ENCODE results near the gene TRAPPC2.
"Not testable (repeated sequence)": the region's sequence is repeated elsewhere in the genome, so short reads cannot be mapped to it uniquely, and the experiment has no call there.

Gene TRAPPC2

GRCh38 chrX:13742397-13743176 is 8.2 kb upstream of the TRAPPC2 start:
- no peak for DNase-seq

DNA sequence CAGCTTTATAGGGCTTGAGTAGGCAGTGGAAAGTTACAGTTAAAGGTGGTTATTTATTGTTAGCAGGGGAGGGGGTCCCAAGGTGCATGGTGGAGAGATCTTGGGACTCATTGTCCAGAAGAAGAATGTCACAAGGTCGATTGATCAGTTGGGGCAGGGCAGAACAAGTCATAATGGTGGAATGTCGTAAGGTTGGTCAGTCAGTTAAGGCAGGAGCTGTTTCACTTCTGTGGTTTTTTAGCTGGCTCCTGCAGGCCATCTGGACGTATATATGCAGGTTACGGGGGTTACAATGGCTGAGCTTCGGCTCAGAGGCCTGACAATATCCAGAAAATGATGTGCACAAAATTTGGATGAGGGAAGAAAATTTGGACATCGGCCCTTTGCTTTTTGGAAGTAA is 7.3 kb upstream of the TRAPPC2 start:
- DNase-seq: no peak

GRCh38 chrX:13733506-13733905 is 914 bp downstream of the TRAPPC2 start:
- DNase-seq: no peak

GRCh38 chrX:13732246-13733067 is 2.0 kb downstream of the TRAPPC2 start:
- no peak for DNase-seq

DNA sequence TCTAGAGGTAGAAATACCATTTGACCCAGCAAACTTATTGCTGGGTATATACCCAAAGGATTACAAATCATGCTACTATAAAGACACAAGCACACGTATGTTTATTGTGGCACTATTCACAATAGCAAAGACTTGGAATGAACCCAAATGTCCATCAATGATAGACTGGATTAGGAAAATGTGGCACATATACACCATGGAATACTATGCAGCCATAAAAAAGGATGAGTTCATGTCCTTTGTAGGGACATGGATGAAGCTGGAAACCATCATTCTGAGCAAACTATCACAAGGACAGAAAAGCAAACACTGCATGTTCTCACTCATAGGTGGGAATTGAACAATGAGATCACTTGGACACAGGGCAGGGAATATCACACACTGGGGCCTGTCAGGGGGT is 3.9 kb downstream of the TRAPPC2 start:
- DNase-seq: not testable (repeated sequence)

GRCh38 chrX:13726583-13726982 is 7.8 kb downstream of the TRAPPC2 start:
- not testable (repeated sequence) for DNase-seq

DNA sequence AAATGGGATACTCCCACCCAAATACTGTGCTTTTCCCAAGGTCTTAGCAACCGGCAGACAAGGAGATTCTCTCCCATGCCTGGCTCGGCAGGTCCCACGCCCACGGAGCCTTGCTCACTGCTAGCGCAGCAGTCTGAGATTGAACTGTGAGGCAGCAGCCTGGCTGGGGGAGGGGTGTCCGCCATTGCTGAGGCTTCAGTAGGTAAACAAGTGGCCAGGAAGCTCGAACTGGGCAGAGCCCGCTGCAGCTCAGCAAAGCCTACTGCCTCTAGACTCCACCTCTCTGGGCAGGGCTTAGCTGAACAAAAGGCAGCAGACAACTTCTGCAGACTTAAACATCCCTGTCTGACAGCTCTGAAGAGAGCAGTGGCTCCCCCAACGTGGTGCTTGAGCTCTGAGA is 9.5 kb downstream of the TRAPPC2 start:
- DNase-seq: not testable (repeated sequence)

DNA sequence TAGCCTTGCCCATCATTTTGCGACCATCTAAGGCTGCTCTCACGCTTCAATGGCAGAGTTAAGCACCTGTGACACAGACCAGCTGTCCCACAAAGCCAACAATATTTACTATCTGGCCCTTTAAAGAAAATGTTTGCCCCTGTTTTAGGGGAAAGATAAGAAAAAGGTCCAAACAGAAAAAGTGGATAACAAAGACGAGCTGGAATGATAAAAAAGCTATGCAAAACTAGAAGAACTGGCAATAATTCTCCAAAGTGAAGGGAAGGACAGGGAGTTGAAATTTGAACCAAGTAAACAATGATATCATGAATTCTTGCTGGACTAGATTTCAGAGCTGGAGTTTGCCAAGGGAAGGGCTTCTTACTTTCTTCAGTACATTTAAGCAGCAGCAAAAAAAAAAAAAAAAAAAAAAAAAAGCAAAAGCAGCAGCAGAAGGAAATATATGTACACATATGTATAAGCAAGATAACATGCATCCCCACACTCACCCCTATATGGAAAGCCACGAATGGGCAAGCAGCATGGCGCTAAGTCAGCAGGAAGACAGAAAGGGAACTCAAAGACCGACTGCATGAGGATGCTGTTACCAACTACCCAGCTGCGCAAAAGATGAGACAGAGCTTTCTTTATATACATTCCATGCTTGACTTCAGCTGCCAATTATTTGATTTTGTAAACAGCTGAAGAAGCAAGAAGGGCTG is 12.5 kb downstream of the TRAPPC2 start:
- DNase-seq: no peak

GRCh38 chrX:13721371-13721770 is 13.0 kb downstream of the TRAPPC2 start:
- DNase-seq: no peak

GRCh38 chrX:13719192-13719856 is 15.1 kb downstream of the TRAPPC2 start:
- DNase-seq: peak in 1 of 4 experiments; percentile 2

DNA sequence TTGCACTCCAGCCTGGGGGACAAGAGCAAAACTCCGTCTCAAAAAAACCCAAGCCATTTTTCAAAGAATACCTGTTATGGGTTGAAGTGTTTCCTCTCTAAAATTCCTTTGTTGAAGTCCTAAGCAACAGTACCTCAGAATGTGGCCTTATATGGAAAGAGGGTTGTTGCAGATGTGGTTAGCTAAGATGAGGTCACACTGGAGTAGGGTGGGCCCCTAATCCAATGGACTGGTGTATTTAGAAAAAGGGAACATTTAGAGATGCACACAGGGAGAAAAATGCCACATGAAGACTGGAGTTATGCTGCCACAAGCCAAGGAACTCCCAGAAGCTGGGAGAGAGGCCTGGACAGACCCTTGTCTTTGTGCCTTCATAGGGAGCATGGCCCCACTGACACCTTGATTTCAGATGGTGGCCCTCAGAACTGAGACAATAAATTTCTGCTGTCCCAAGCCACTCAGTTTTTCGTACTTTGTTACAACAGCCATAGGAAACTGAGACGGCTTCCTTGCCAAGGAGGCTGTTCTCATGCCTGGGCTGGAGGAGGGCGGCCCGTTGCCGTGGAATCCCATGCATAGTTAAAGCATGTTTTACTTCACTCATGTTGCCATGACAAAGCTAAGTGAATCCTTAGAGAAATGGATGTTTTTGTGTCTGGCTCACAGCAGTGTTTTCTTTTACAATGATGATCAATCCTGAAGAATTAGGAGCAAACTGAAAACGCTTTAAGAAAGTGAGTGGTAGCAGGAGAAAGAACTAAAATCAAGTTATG is 16.5 kb downstream of the TRAPPC2 start:
- no peak for DNase-seq

DNA sequence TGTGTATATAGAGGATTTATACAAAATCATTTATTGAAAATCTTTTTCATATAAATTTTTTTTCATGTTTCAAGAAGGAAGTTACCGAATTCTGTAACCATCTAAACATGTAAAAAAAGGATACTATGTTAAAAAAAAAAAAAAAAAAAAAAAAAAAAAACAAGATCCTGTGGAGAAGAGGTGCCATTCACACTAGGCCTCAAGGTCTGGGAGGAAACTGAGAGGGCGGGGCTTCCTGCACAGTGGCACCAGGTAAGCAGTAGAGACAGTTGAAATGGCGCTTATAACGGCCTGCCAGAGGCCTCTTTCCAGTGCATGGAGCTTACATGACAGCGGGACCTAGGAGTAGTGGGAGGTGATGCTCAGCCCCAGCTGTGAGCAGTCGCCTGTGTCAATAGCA is 17.5 kb downstream of the TRAPPC2 start:
- DNase-seq: peak in 1 of 4 experiments; percentile 6

DNA sequence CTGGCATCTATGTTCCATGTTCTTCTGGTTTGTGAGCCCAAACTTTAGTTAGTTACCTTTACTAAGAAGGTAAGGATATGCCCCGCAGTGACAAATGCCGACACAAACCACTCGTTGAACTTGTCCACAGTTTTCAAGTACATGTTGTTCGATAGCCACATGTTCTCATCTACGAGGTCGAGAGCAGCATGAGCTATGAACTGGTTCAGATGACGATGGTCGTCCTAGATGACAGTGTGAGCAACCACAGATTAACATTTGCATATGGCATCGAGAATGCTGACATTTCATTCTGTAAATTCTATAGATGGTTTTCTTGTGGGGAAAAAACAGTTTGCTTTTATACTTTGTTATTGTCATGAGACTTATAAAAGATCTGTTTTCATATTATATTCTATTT is 18.0 kb downstream of the TRAPPC2 start:
- no peak for DNase-seq

DNA sequence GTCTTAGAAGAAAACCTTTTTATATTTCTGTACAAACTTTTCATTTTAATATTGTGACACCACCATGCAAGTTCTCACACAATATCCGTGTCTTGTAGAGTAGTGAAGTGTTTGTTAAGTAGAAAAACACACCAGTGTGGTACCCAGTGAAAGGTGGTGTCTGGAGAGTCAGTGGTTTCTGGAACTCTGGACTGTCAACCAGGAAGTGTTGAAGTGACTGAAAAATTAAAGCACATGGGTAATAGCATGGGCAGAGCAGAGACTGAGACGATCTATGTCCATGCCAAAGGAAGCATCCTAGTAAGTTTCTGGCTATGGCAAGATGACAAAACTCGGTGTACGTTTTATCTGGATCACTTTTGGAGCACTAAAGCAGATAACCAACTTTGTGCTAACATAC is 23.3 kb downstream of the TRAPPC2 start:
- no peak for DNase-seq

DNA sequence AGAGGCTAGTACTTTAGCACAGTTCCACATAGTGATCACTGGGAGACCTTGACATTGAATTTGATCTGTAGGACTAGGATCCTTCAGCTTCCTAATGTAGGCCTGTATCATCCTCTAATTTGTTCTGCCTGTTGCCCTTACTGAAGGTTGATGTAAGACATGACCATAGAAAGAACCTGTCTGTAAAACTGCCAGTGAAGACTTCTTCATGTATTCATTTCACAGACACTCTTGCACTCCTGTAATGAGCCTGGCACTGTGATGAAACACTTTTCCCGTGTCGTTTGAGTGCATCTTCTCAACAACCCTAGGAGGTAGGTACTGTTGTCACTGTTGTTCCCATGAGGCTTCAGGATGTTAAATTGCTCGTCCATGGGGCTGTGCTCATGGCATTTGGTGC is 30.8 kb downstream of the TRAPPC2 start:
- DNase-seq: no peak

DNA sequence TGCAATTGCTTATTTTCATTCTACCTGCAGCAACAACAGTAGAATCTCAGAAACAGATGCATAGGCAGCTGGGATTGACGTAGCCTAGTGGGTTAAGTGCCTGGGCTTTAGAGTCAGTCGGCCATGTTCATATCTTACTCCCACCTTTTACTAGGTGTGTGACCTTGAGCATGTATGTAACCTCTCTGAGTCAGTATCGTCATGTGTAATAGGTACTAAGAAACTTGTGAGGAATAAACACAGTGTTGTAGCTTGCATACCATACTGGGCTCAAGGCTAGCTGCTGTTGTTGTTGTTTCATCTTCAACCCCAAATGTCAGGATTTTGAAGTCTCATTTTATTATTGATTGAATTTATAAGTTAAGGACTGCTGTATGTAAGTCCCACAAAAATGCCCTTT is 31.3 kb downstream of the TRAPPC2 start:
- no peak for DNase-seq

DNA sequence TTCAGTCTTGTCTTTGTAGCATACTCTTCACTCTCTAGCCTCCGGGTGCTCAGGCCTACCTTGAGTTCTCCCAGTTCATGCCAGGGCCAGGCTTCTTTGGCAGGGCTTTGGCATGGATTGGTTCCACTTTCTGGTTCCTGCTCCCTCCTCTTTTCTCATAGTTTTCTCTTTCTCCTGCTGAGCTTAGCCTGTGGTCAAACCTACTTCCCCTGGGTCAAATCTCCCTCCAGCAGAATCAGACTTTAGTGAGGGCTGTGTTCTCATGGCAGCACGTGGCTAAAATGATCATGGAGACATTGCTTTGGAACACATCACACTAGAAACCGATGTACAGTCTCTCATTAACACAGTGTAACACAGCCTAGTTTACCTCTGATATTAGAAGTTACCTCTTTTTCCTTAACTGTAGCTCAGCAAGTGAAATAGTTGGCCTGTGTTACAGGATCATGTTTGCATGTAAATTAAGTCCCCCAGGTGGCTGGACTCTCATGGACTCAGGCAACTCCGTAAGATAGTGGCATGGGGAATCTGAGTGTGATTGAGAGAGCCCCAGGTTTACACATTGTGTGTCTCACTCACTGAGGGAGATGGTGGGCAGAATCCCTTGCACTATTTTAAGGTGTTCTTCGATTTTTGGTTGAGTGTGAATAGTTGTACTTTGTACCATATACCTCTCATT is 32.2 kb downstream of the TRAPPC2 start:
- no peak for DNase-seq

GRCh38 chrX:13700380-13700779 is 34.0 kb downstream of the TRAPPC2 start:
- DNase-seq: no peak

DNA sequence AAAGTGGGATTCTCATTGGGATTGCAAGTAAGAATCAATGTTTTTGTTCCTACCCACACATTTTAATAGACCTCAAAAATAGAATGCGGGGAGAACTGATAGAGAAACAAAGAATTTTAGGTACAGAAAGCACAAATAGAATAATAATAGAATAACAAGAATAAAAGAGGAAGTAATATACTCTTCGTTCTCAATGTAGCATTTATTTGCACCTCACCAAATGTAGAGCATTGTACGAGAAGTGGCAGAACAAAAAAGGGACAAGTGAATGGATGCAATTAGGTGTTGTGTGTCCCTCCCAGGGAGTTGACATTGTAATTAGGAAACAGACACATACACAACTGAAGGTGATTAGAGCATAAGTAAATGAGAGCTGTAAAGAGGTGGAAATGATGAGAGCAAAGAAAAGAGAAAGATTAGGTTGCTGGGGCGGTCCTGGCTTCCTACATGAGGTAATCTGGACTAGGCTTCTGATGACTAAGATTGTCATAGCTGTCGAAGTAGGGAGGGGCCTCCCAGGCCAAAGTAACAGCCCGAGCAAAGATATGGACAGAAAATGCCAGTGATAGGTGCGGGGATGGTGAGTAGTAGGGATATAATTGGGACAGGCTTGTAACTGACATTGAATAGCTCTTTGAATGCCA is 35.1 kb downstream of the TRAPPC2 start:
- DNase-seq: no peak

GRCh38 chrX:13698432-13698831 is 36.0 kb downstream of the TRAPPC2 start:
- no peak for DNase-seq

- no peak for DNase-seq
Observed at GRCh38 chrX:13697976-13698375, 36.4 kb downstream of the TRAPPC2 start.
